ENCODE measurements around the gene MC1R. TPM values are rescaled to one million over a fixed set of nuclear protein-coding genes. Genes with fewer than 3 reads are reported as not detected.

Gene MC1R
- 10 to 100 TPM in 2 of 4 donors, 1 to 10 TPM in 2; 7.7 to 16.2 (median 11.4) TPM for total RNA-seq

GRCh38 chr16:89918453-89919347, at the start of gene MC1R:
TSS of gene MC1R (plus strand) at chr16:89918862. CDS start at chr16:89919259, 397 bp downstream.
- Histone ChIP-seq H3K9me3 (no peaks in the 10 kb centered on the region), H3K27ac (peak within 1 kb of the TSS in 1 of 3 donors; percentile 24), H3K4me3 (replicated peaks in 1 of 3) (peak within 1 kb of the TSS in 1 of 3 donors; percentile 12), H3K4me1 (peaks cover 17 to 49% of the 10 kb centered on the region in 2 donors), H3K36me3 (no peaks in the 10 kb centered on the region), H3K27me3 (peaks cover 4% of the 10 kb centered on the region)
- no peak for DNase-seq
- TF ChIP-seq CTCF (IDR thresholded peaks at IDR 0.05), result peak in 2 of 6 experiments; percentile 13 to 28
- no peak for TF ChIP-seq POLR2A (IDR thresholded peaks at IDR 0.05)
- WGBS, 2 donors, result 6 to 10% methylated on average over 11 to 16 of the region's 23 CpGs
- intact Hi-C loops (cut with DNase I), result no loop called here

- no peak for TF ChIP-seq CTCF (IDR thresholded peaks at IDR 0.05)
- no peak for TF ChIP-seq POLR2A (IDR thresholded peaks at IDR 0.05)
- H3K4me3 ChIP-seq (replicated peaks in 1 of 3), result no peak overlapping the region
- no peaks in the 10 kb centered on the region for H3K36me3 ChIP-seq
- H3K9me3 ChIP-seq, result no peaks in the 10 kb centered on the region
- peaks cover 8 to 14% of the 10 kb centered on the region in 2 donors for H3K4me1 ChIP-seq
- H3K27ac ChIP-seq, result no peak overlapping the region
- DNase-seq, result no peak
- intact Hi-C loops (cut with DNase I), result loop anchor here (10.0 kb wide), 1 partner anchor 165 kb away; the partner anchor contains the start of gene SPATA2L
- H3K27me3 ChIP-seq, result no peaks in the 10 kb centered on the region
- WGBS, 2 donors, result 95% methylated on average over 11 to 12 of the region's 12 CpGs
These were observed 48.8 kb upstream of the MC1R start for GRCh38 chr16:89869911-89870310.

GRCh38 chr16:89870440-89870839, 48.2 kb upstream of the MC1R start:
- no peak for DNase-seq
- TF ChIP-seq POLR2A (IDR thresholded peaks at IDR 0.05) (no peak), CTCF (IDR thresholded peaks at IDR 0.05) (no peak)
- WGBS, 2 donors, result 95 to 98% methylated on average over 6 of the region's 6 CpGs
- Histone ChIP-seq H3K27ac (no peak overlapping the region), H3K9me3 (no peaks in the 10 kb centered on the region), H3K4me3 (replicated peaks in 1 of 3) (no peak overlapping the region), H3K36me3 (no peaks in the 10 kb centered on the region), H3K4me1 (peaks cover 11 to 16% of the 10 kb centered on the region in 2 donors), H3K27me3 (no peaks in the 10 kb centered on the region)
- intact Hi-C loops (cut with DNase I), result no loop called here

- peaks cover 22% of the 10 kb centered on the region in 2 donors for H3K4me1 ChIP-seq
- no peak for DNase-seq
- H3K36me3 ChIP-seq, result no peaks in the 10 kb centered on the region
- H3K27ac ChIP-seq, result no peak overlapping the region
- H3K27me3 ChIP-seq, result no peaks in the 10 kb centered on the region
- intact Hi-C loops (cut with DNase I), result no loop called here
- H3K9me3 ChIP-seq, result no peaks in the 10 kb centered on the region
- WGBS, 2 donors, result 92 to 94% methylated on average over 9 of the region's 9 CpGs
- H3K4me3 ChIP-seq (replicated peaks in 1 of 3), result no peak overlapping the region
- TF ChIP-seq POLR2A (IDR thresholded peaks at IDR 0.05), result no peak
- no peak for TF ChIP-seq CTCF (IDR thresholded peaks at IDR 0.05)
These were observed 46.8 kb upstream of the MC1R start for GRCh38 chr16:89871895-89872294.
